Lung (tissue), 12 donors: Measurements from ENCODE around the gene TUBB4B. TPM values are rescaled to one million over a fixed set of nuclear protein-coding genes. Genes with fewer than 3 reads are reported as not detected.

Experiments
- ATAC-seq: fragments of 200-7000 bp; cut with Tn5 transposase; one replicate; pipeline ENCODE4 v1.9.1; 2020; ENCODE audit warnings: moderate number of reproducible peaks; ENCODE audit not compliant: insufficient read depth, low FRiP score
- DNase-seq, 3 donors: peaks; one replicate each; pipeline ENCODE4 v3.0.0-alpha.2; 2013 to 2017
- H3K27ac ChIP-seq, 2 donors: one replicate each; pipeline ENCODE4 v1.5.1; 2013; ENCODE audit warnings: mild to moderate bottlenecking in 2 of 2, moderate library complexity in 2 of 2, control low read depth in 1 of 2, inconsistent platforms in 1 of 2, low read depth in 1 of 2, low read length in 1 of 2
- H3K27me3 ChIP-seq, 3 donors: one replicate each; pipeline ENCODE4 v1.5.1; 2013; ENCODE audit warnings: low read length in 2 of 3; ENCODE audit not compliant: control insufficient read depth in 3 of 3, insufficient read depth in 3 of 3
- H3K36me3 ChIP-seq, 4 donors: one replicate each; pipeline ENCODE4 v1.5.1; 2013; ENCODE audit warnings: low read length in 4 of 4, mild to moderate bottlenecking in 1 of 4, moderate library complexity in 1 of 4; ENCODE audit not compliant: control insufficient read depth in 4 of 4, insufficient read depth in 4 of 4
- H3K4me1 ChIP-seq, 5 donors: one replicate each; pipeline ENCODE4 v1.5.1; 2013; ENCODE audit warnings: low read length in 5 of 5, mild to moderate bottlenecking in 2 of 5, moderate library complexity in 1 of 5; ENCODE audit not compliant: control insufficient read depth in 5 of 5, insufficient read depth in 5 of 5
- H3K4me3 ChIP-seq: one replicate; pipeline ENCODE4 v1.5.1; 2013; ENCODE audit warnings: mild to moderate bottlenecking, control low read depth, moderate library complexity
- H3K9ac ChIP-seq, 2 donors: one replicate each; pipeline ENCODE4 v1.5.1; 2013; ENCODE audit warnings: low read length in 2 of 2, control low read depth in 1 of 2; ENCODE audit not compliant: insufficient read depth in 1 of 2
- H3K9me3 ChIP-seq, 4 donors: one replicate each; pipeline ENCODE4 v1.5.1; 2013; ENCODE audit warnings: low read length in 3 of 4, mild to moderate bottlenecking in 1 of 4, moderate library complexity in 1 of 4; ENCODE audit not compliant: control insufficient read depth in 4 of 4, insufficient read depth in 3 of 4
- CTCF ChIP-seq: IDR thresholded peaks from 2 replicates; pipeline ENCODE4 v1.5.1; 2012; ENCODE audit warnings: mild to moderate bottlenecking; ENCODE audit errors: control extremely low read depth, extremely low read depth
- WGBS, 2 donors: extraction: QIAGEN DNeasy Blood & Tissue Kit; methylation state at CpG; one replicate each; pipeline ENCODE4 v1.1.7; 2013; 5-methylcytosine and 5-hydroxymethylcytosine counted together
- polyA plus RNA-seq, 2 donors: library from polyadenylated mRNA; stranded (reverse); fragments of 200-250 nt; gene quantifications; one replicate each; pipeline ENCODE4 v1.2.1, GENCODE V29; 2013
- total RNA-seq, 2 donors: library from RNA; depleted of rRNA in 1 of 2; stranded (reverse); fragments of >200 nt in 1 of 2; gene quantifications; one replicate each; pipeline ENCODE4 v1.2.1, GENCODE V29; 2014 to 2021
- donor health status: control.
- donor health status: control.
- donor health status: Bipolar disorder and iron deficiency.
- donor health status: healthy.
- donor health status: DM: yes; HTN: yes; CAD: no.

TUBB4B gene
- total and polyA plus RNA-seq, 4 donors = 163 to 505 (median 332) TPM

- Histone ChIP-seq H3K27ac (peak overlapping the region in 1 of 2 donors; percentile 97), H3K36me3 (peaks cover 3 to 33% (median 12%) of the 10 kb centered on the region in 4 donors), H3K4me1 (peaks cover 0 to 30% (median 4%) of the 10 kb centered on the region in 5 donors), H3K27me3 (no peaks in the 10 kb centered on the region), H3K9ac (no peak overlapping the region), H3K9me3 (peaks cover 0 to 4% (median 0%) of the 10 kb centered on the region in 4 donors), H3K4me3 (peak overlapping the region; percentile 7)
- DNase-seq = no peak
- WGBS, 2 donors = 81 to 86% methylated on average over 10 of the region's 10 CpGs
- TF ChIP-seq CTCF = no peak
- ATAC-seq = no peak
These were observed 34.1 kb downstream of the TUBB4B start for GRCh38 chr9:137275203-137275587.

- 83 to 88% methylated on average over 24 of the region's 24 CpGs for WGBS, 2 donors
- Histone ChIP-seq H3K9me3 (peaks cover 0 to 4% (median 0%) of the 10 kb centered on the region in 4 donors), H3K4me3 (peak overlapping the region; percentile 7), H3K27me3 (no peaks in the 10 kb centered on the region), H3K36me3 (peaks cover 1 to 39% (median 11%) of the 10 kb centered on the region in 4 donors), H3K4me1 (peaks cover 0 to 30% (median 4%) of the 10 kb centered on the region in 5 donors), H3K9ac (no peak overlapping the region), H3K27ac (peak overlapping the region; percentile 94 to 97)
- TF ChIP-seq CTCF = no peak
- ATAC-seq (no peak), DNase-seq (no peak)
These were observed 34.7 kb downstream of the TUBB4B start for GRCh38 chr9:137275588-137276472.

GRCh38 chr9:137276473-137277328 lies 35.6 kb downstream of the TUBB4B start:
- ATAC-seq (peak; percentile 25), DNase-seq (peak; percentile 88 to 95 (median 91))
- Histone ChIP-seq H3K4me1 (peaks cover 0 to 32% (median 4%) of the 10 kb centered on the region in 5 donors), H3K27me3 (no peaks in the 10 kb centered on the region), H3K9ac (no peak overlapping the region), H3K9me3 (peaks cover 0 to 4% (median 0%) of the 10 kb centered on the region in 4 donors), H3K36me3 (peaks cover 0 to 41% (median 10%) of the 10 kb centered on the region in 4 donors), H3K4me3 (no peak overlapping the region), H3K27ac (peak overlapping the region; percentile 94 to 97)
- 36 to 41% methylated on average over 28 to 30 of the region's 30 CpGs for WGBS, 2 donors
- no peak for TF ChIP-seq CTCF
